LNCaP clone FGC (cell line): Measurements from ENCODE around the gene ZEB2.

Experiments used
- DNase-seq: peaks from one replicate; pipeline ENCODE4 v3.0.0-alpha.2; 2011; ENCODE audit warnings: low read depth
- H3K4me3 ChIP-seq: 2 replicates; pipeline ENCODE4 v1.5.1; 2011; ENCODE audit warnings: mild to moderate bottlenecking, low read depth, low read length, control low read depth
- CTCF ChIP-seq: IDR thresholded peaks from 2 replicates; pipeline ENCODE4 v1.5.1; 2012; ENCODE audit warnings: mild to moderate bottlenecking; ENCODE audit not compliant: control insufficient read depth, insufficient read depth; ENCODE audit errors: extremely low read depth

ZEB2 gene

DNA sequence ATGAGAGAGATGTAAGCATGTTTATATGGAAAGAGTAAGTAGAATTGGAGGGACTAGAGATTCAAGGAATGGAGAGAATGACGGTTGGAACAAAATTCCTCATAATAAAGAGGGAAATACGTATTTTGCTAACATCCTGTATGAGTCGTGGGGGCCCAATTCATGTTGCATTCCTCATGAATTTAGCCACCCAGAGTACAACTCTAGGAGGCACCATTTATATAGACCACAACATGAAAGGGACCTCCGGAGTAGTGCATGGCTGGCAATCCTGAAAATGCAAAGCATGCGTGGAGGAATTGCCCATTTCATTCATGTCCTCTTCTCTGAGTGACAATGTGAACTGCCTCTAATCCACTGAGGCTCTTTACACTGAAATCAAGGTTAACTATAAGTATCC is 168.2 kb downstream of the ZEB2 start:
- TF ChIP-seq CTCF, result no peak
- H3K4me3 ChIP-seq, result no peak overlapping the region
- no peak for DNase-seq

DNA sequence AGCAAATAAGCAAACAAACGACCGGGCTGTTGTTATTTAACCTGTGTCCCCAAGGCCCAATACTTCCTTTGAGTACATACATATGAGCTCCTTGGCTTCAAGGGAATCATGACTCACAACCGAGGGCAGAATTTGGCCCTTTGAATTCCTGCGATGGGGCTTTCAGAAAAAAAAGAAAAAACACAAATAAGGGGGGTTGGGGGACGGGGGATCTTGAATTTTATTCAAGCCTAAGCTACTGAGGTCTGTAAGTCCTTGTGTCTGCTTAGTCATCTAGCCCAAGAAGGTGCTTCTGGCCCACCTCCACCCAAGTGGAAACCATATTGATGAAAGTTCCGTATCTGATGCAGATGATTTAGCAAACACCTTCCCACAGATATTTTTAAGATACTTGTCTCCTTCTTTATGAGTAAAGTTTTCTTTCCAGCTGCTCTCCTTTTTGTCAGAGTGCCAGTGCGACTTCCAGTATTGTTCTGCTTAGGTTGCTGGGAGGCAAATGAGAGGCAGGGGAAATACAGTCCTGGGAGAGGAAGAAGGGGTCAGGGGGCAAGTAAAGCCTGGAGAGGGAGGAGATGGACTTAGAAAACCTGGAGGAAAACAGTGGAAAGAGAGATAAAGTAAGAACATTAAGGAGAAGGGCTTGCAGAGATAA is 169.6 kb downstream of the ZEB2 start:
- TF ChIP-seq CTCF, result no peak
- peak; percentile 46 for DNase-seq
- no peak overlapping the region for H3K4me3 ChIP-seq

DNA sequence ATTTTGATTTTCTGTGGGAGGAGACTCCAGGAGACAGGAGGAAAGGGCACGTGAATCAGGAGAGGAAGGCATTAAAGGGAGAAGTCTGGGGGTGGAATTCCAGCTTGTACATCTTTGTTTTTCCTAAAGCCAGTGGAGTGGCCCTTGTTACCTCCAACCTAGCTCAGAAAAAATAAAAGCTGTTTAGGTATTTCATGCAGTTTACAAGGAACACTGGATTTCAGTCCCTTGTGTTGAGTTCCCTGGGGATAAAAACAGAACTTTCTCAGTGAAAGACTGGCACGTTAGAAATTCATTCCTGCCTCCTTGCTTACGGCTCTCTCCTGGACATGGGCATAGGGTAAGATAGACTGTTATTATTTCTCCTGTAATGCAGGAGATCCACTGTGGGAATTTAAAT is 170.2 kb downstream of the ZEB2 start:
- no peak for TF ChIP-seq CTCF
- no peak for DNase-seq
- H3K4me3 ChIP-seq, result no peak overlapping the region

DNA sequence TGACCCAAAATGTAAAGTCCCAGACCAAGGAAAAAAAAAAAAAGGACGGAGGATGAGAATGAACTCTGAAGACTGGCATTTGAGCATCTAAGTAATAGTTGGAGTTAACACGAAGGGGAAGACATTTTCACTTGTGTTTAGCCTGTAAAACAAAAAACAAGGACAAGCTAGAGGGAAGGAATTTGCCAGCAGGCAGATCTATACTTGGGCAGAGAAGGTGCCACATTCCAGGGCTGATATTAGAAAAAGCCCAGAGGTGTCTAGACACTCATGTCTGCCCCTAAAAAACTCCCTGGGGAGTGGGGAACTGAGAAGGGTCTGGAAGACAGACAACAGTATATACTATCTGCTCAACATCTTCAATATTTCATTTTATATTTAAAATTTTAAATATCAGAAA is 171.1 kb downstream of the ZEB2 start:
- no peak overlapping the region for H3K4me3 ChIP-seq

DNA sequence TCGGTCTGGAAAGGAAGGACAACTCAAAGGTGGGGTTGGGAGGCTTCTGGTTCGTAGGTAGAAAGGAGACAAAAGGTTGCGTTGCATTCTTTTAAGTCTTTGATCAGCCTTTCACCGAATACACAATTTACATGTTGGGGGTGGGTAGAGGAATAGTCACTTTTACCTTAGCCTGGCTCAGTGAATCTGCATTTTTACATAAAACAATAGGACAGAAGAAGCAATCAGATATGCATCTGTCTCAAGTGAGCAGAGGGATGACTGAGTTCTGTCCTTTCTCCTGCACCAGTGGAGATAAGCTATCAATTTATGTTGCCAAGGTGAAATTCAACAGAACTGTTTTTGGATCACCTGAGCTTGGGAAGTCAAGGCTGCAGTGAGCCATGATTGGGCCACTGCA is 173.7 kb downstream of the ZEB2 start:
- no peak for TF ChIP-seq CTCF
- H3K4me3 ChIP-seq, result no peak overlapping the region
- DNase-seq, result no peak

More for the DNA sequence above, 171.1 kb downstream of the ZEB2 start:
- no peak for TF ChIP-seq CTCF
- no peak for DNase-seq

DNA sequence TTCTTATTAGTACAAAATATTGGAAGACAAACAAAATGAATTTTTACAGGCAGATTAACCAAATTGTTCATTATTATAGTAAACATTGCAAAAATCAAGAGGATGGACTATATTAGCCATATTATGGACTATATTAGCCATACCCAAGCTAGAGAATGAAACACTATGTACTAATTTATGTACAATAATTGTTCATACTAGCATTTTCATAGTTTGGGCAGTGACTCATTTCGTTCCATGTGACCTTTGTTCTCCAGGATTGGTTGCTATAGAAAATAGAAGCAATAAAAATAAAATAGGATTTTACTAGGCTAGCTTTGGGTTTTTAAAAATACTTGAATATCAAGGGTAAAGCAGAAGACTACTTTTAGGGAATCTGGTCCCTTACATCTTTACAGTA is 176.8 kb downstream of the ZEB2 start:
- TF ChIP-seq CTCF, result no peak
- no peak for DNase-seq

GRCh38 chr2:144341538-144341937 is 178.4 kb downstream of the ZEB2 start:
- TF ChIP-seq CTCF, result no peak
- DNase-seq, result no peak
- no peak overlapping the region for H3K4me3 ChIP-seq

More for the DNA sequence above, 176.8 kb downstream of the ZEB2 start:
- H3K4me3 ChIP-seq, result no peak overlapping the region
